ENCODE data around the gene CYP1B1.

- TF ChIP-seq CTCF (conservative IDR thresholded peaks at IDR 0.05 in 1 of 2, IDR thresholded peaks at IDR 0.05 in 1 of 2; ENCODE audit: extremely low read depth in 1 of 2, insufficient read depth in 1 of 2, low read depth in 1 of 2, low read length in 2 of 2) (no peak), EZH2 (IDR thresholded peaks at IDR 0.05; ENCODE audit: borderline replicate concordance, low read length) (no peak)
These were observed 40.8 kb upstream of the CYP1B1 start for GRCh38 chr2:38116762-38117161.

All from mammary epithelial cell (primary cell).